IMR-90 (cell line): ENCODE results near the gene LRFN4. TPM values are rescaled to one million over a fixed set of nuclear protein-coding genes. Genes with fewer than 3 reads are reported as not detected.

Source experiments
- ATAC-seq: fragments of 200-7000 bp; cut with Tn5 transposase; 2 replicates; pipeline ENCODE4 v1.9.1; 2020; ENCODE audit warnings: low read depth, mild to moderate bottlenecking, moderate library complexity
- BruUV-seq: library from RNA; stranded (reverse); fragments of 400-500 nt; replicated peaks from 2 replicates; lab custom pipeline; 2021; lab: Mats Ljungman, UMichigan
- CTCF ChIA-PET: fragments of 300-600 bp; formaldehyde crosslinking; extraction: SDS; loops from one replicate; lab custom pipeline; 2021; ENCODE audit warnings: antibody characterized with exemption; lab: Yijun Ruan, JAX
- POLR2A ChIA-PET: fragments of 300-600 bp; sonication (Branson Sonifier 250); formaldehyde crosslinking; loops from one replicate; lab custom pipeline; 2022; ENCODE audit warnings: antibody characterized with exemption; ENCODE audit not compliant: unreplicated experiment; lab: Charles Lee
- DNase-seq: peaks from one replicate; pipeline ENCODE4 v3.0.0; 2013
- H2AFZ ChIP-seq: replicated peaks from 2 replicates; pipeline ENCODE3; 2013; ENCODE audit warnings: low read length, mild to moderate bottlenecking; ENCODE audit not compliant: poor library complexity
- H2AK5ac ChIP-seq: 2 replicates; pipeline ENCODE4 v1.6.1; 2013; ENCODE audit warnings: low read depth, low read length, inconsistent platforms
- H2AK9ac ChIP-seq: replicated peaks from 2 replicates; pipeline ENCODE3; 2013; ENCODE audit warnings: mild to moderate bottlenecking, low read depth, low read length, moderate library complexity; ENCODE audit not compliant: poor library complexity
- H2BK120ac ChIP-seq: 2 replicates; pipeline ENCODE4 v1.6.1; 2013; ENCODE audit warnings: low read depth, low read length, inconsistent platforms
- H2BK15ac ChIP-seq: 3 replicates; pipeline ENCODE4 v1.6.1; 2013; ENCODE audit warnings: low read depth, low read length, inconsistent platforms
- H2BK20ac ChIP-seq: 2 replicates; pipeline ENCODE4 v1.6.1; 2013; ENCODE audit warnings: low read depth, mild to moderate bottlenecking, inconsistent platforms, low read length, moderate library complexity
- H2BK5ac ChIP-seq: 2 replicates; pipeline ENCODE4 v1.6.1; 2013; ENCODE audit warnings: mild to moderate bottlenecking, low read depth, low read length, inconsistent platforms; ENCODE audit not compliant: poor library complexity, severe bottlenecking
- H3K14ac ChIP-seq: replicated peaks from 2 replicates; pipeline ENCODE4 v1.6.1; 2013; ENCODE audit warnings: low read depth, low read length, inconsistent platforms
- H3K18ac ChIP-seq: 2 replicates; pipeline ENCODE4 v1.6.1; 2013; ENCODE audit warnings: low read depth, low read length, control low read depth
- H3K23ac ChIP-seq: 2 replicates; pipeline ENCODE4 v1.6.1; 2013; ENCODE audit warnings: low read depth, low read length, inconsistent platforms
- H3K27ac ChIP-seq: 2 replicates; pipeline ENCODE4 v1.5.1; 2013; ENCODE audit warnings: mild to moderate bottlenecking, control low read depth, low read length; ENCODE audit not compliant: insufficient read depth
- H3K27me3 ChIP-seq: 2 replicates; pipeline ENCODE4 v1.6.1; 2013; ENCODE audit warnings: low read length; ENCODE audit not compliant: control insufficient read depth, insufficient read depth
- H3K36me3 ChIP-seq: 2 replicates; pipeline ENCODE4 v1.6.1; 2013; ENCODE audit warnings: low read length, mixed read lengths; ENCODE audit not compliant: control insufficient read depth, insufficient read depth
- H3K4ac ChIP-seq: 2 replicates; pipeline ENCODE4 v1.6.1; 2013; ENCODE audit warnings: low read depth, low read length, inconsistent platforms
- H3K4me1 ChIP-seq: 2 replicates; pipeline ENCODE4 v1.6.1; 2013; ENCODE audit warnings: low read length, mixed read lengths; ENCODE audit not compliant: control insufficient read depth, insufficient read depth
- H3K4me2 ChIP-seq: 2 replicates; pipeline ENCODE4 v1.6.1; 2013; ENCODE audit warnings: low read depth, mild to moderate bottlenecking, control low read depth, low read length, moderate library complexity
- H3K4me3 ChIP-seq: 2 replicates; pipeline ENCODE4 v1.5.1; 2013; ENCODE audit warnings: low read depth, mild to moderate bottlenecking, control low read depth, low read length, moderate library complexity; ENCODE audit not compliant: insufficient read depth
- H3K56ac ChIP-seq: 2 replicates; pipeline ENCODE4 v1.6.1; 2013; ENCODE audit warnings: low read length, inconsistent platforms; ENCODE audit not compliant: insufficient read depth; ENCODE audit errors: extremely low read depth
- H3K79me1 ChIP-seq, 2 experiments: 2 replicates each; pipeline ENCODE4 v1.6.1; 2013; ENCODE audit warnings: low read length in 2 of 2, inconsistent platforms in 1 of 2, low read depth in 1 of 2
- H3K9ac ChIP-seq: 2 replicates; pipeline ENCODE4 v1.6.1; 2013; ENCODE audit warnings: low read depth, low read length, control low read depth
- H3K9me1 ChIP-seq: 2 replicates; pipeline ENCODE4 v1.6.1; 2013; ENCODE audit warnings: low read length, inconsistent platforms; ENCODE audit not compliant: insufficient read depth
- H3K9me3 ChIP-seq: 2 replicates; pipeline ENCODE4 v1.6.1; 2013; ENCODE audit warnings: low read length; ENCODE audit not compliant: control insufficient read depth, insufficient read depth
- H4K20me1 ChIP-seq: 2 replicates; pipeline ENCODE4 v1.6.1; 2013; ENCODE audit warnings: low read length, inconsistent platforms; ENCODE audit not compliant: insufficient read depth
- H4K5ac ChIP-seq: 2 replicates; pipeline ENCODE4 v1.6.1; 2013; ENCODE audit warnings: mild to moderate bottlenecking, low read depth, low read length, control low read depth
- H4K8ac ChIP-seq, 2 experiments: 2 replicates each; pipeline ENCODE4 v1.6.1; 2013; ENCODE audit warnings: low read depth in 2 of 2, low read length in 2 of 2, control low read depth in 1 of 2, inconsistent platforms in 1 of 2
- H4K91ac ChIP-seq: 2 replicates; pipeline ENCODE4 v1.6.1; 2013; ENCODE audit warnings: low read depth, low read length, inconsistent platforms; ENCODE audit not compliant: insufficient read depth
- BHLHE40 ChIP-seq: fragments of 150-350 bp; IDR thresholded peaks from 2 replicates; pipeline ENCODE4 v1.6.1; 2016; ENCODE audit warnings: mild to moderate bottlenecking, low read depth, low read length
- CEBPB ChIP-seq: IDR thresholded peaks from 2 replicates; pipeline ENCODE4 v1.6.1; 2012; ENCODE audit warnings: low read depth, low read length, improper control_type of control experiment
- CTCF ChIP-seq: conservative IDR thresholded peaks from 2 replicates; pipeline ENCODE4 v1.5.1; 2012; ENCODE audit warnings: mild to moderate bottlenecking, low read depth, low read length, improper control_type of control experiment
- ELK1 ChIP-seq: fragments of 150-350 bp; IDR thresholded peaks from 2 replicates; pipeline ENCODE4 v1.6.1; 2016; ENCODE audit warnings: low read depth, mild to moderate bottlenecking, low read length, moderate library complexity, borderline replicate concordance
- FOS ChIP-seq: fragments of 150-350 bp; IDR thresholded peaks from 2 replicates; pipeline ENCODE4 v1.6.1; 2016; ENCODE audit warnings: low read depth, low read length
- MAFK ChIP-seq: IDR thresholded peaks from 2 replicates; pipeline ENCODE4 v1.6.1; 2012; ENCODE audit warnings: low read depth, low read length, improper control_type of control experiment
- MAZ ChIP-seq: IDR thresholded peaks from 2 replicates; pipeline ENCODE4 v1.6.1; 2012; ENCODE audit warnings: low read depth, mild to moderate bottlenecking, low read length, improper control_type of control experiment, moderate library complexity, borderline replicate concordance
- MXI1 ChIP-seq: IDR thresholded peaks from 2 replicates; pipeline ENCODE4 v1.6.1; 2012; ENCODE audit warnings: low read depth, mild to moderate bottlenecking, low read length, moderate library complexity, borderline replicate concordance
- NFE2L2 ChIP-seq: fragments of 150-350 bp; IDR thresholded peaks from 2 replicates; pipeline ENCODE4 v1.6.1; 2016; ENCODE audit warnings: low read depth, mild to moderate bottlenecking, low read length
- POLR2A ChIP-seq: IDR thresholded peaks from 2 replicates; pipeline ENCODE4 v1.6.1; 2012; ENCODE audit warnings: mild to moderate bottlenecking, low read depth, low read length
- RAD21 ChIP-seq: IDR thresholded peaks from 2 replicates; pipeline ENCODE4 v1.6.1; 2012; ENCODE audit warnings: low read length, improper control_type of control experiment
- RCOR1 ChIP-seq: IDR thresholded peaks from 2 replicates; pipeline ENCODE4 v1.6.1; 2012; ENCODE audit warnings: mild to moderate bottlenecking, low read length, improper control_type of control experiment; ENCODE audit not compliant: insufficient replicate concordance
- RFX5 ChIP-seq: IDR thresholded peaks from 2 replicates; pipeline ENCODE4 v1.8.0; 2012; ENCODE audit warnings: low read depth, mild to moderate bottlenecking, low read length, moderate library complexity
- SMC3 ChIP-seq: fragments of 150-350 bp; IDR thresholded peaks from 2 replicates; pipeline ENCODE4 v1.6.1; 2016; ENCODE audit warnings: low read depth, mild to moderate bottlenecking, antibody characterized with exemption, low read length, moderate library complexity
- USF2 ChIP-seq: fragments of 150-350 bp; IDR thresholded peaks from 2 replicates; pipeline ENCODE4 v1.6.1; 2017; ENCODE audit warnings: mild to moderate bottlenecking, antibody characterized with exemption, low read length, low read depth
- WGBS, 2 experiments: methylation state at CpG; one replicate each; pipeline versions ENCODE4 v1.1.5 to v1.1.7; 2013; ENCODE audit warnings: missing lambda C conversion rate in 2 of 2; ENCODE audit not compliant: insufficient read length in 1 of 2; ENCODE audit errors: extremely low coverage in 2 of 2; 5-methylcytosine and 5-hydroxymethylcytosine counted together
- dilution Hi-C: fragments of 300-500 bp; cut with HindIII; formaldehyde crosslinking; loops from one replicate; pipeline ENCODE4 v1.14.3; 2018; ENCODE audit warnings: low sequenced_read_pairs; ENCODE audit not compliant: unreplicated experiment
- in situ Hi-C: fragments of 300-500 bp; cut with MboI; formaldehyde crosslinking; loops from 3 replicates; pipeline ENCODE4 v1.14.3; 2019; ENCODE audit warnings: low sequenced_read_pairs, inconsistent platforms, mixed read lengths
- intact Hi-C: fragments of 100-400 bp; cut with micrococcal nuclease; formaldehyde crosslinking; loops from 2 replicates; pipeline ENCODE4 v1.10.0; 2022
- polyA plus RNA-seq, 3 experiments: library from polyadenylated mRNA; depleted of rRNA; stranded (reverse); fragments of >200 nt; gene quantifications; 2 replicates each; pipeline ENCODE4 v1.2.3, GENCODE V29; 2012; ENCODE audit warnings: low replicate concordance in 1 of 3
- total RNA-seq: library from RNA; depleted of rRNA; stranded (reverse); fragments of >200 nt; gene quantifications from 2 replicates; pipeline ENCODE4 v1.2.3, GENCODE V29; 2012

Gene LRFN4
- total and polyA plus RNA-seq, 2 of the 4 experiments (the other 2 are of a cell fraction), result 6.1 to 18.9 TPM

GRCh38 chr11:66852466-66853241 is 4.2 kb upstream of the LRFN4 start:
- in situ Hi-C loops, result no loop called here
- Histone ChIP-seq H2AK9ac (peak overlapping the region; percentile 37), H3K27me3 (no peaks in the 10 kb centered on the region), H2AK5ac (no peak overlapping the region), H4K20me1 (no peaks in the 10 kb centered on the region), H4K5ac (no peak overlapping the region), H3K23ac (no peak overlapping the region), H3K56ac (no peak overlapping the region), H2BK20ac (no peak overlapping the region), H3K18ac (no peak overlapping the region), H3K4ac (no peak overlapping the region), H4K91ac (no peak overlapping the region), H3K9me1 (peaks cover 15% of the 10 kb centered on the region; the same call in 1 of the 2 replicates), H3K4me2 (no peak overlapping the region), H3K4me1 (peaks cover 4% of the 10 kb centered on the region), H3K14ac (no peak overlapping the region), H3K9me3 (no peaks in the 10 kb centered on the region), H3K27ac (no peak overlapping the region), H2AFZ (no peak overlapping the region), H2BK120ac (no peak overlapping the region), H2BK5ac (no peak overlapping the region), H3K36me3 (peaks cover 33% of the 10 kb centered on the region), H3K4me3 (no peak overlapping the region), H2BK15ac (no peak overlapping the region), H3K9ac (no peak overlapping the region), H4K8ac (no peak overlapping the region), H3K79me1 (peaks cover 3 to 19% of the 10 kb centered on the region in 2 experiments; a peak in 3 of 4 replicates)
- DNase-seq (no peak), ATAC-seq (no peak)
- CTCF ChIA-PET, result no interaction called here
- intact Hi-C loops, result no loop called here
- POLR2A ChIA-PET, result no interaction called here
- 84% methylated on average over 14 of the region's 26 CpGs; no CpG with 5 or more reads in 1 of the 2 experiments for WGBS, 2 experiments
- no TSS peak for BruUV-seq
- dilution Hi-C loops, result no loop called here
- TF ChIP-seq RFX5 (no peak), BHLHE40 (no peak), RCOR1 (no peak), POLR2A (no peak), RAD21 (no peak), ELK1 (no peak), MAZ (no peak), MXI1 (no peak), SMC3 (no peak), CTCF (no peak), NFE2L2 (no peak), USF2 (no peak), MAFK (no peak), FOS (no peak), CEBPB (no peak)
